SK-N-SH (cell line): ENCODE measurements around the gene DCAF5. TPM values are rescaled to one million over a fixed set of nuclear protein-coding genes. Genes with fewer than 3 reads are reported as not detected.

Experiments used
- CTCF ChIA-PET: fragments of 300-600, 350-600 bp; formaldehyde crosslinking; extraction: SDS; loops from one replicate; lab custom pipeline; 2021; lab: Yijun Ruan, JAX
- POLR2A ChIA-PET: fragments of 350-600 bp; sonication (Branson Sonifier 250); formaldehyde crosslinking; extraction: SDS; loops from one replicate; lab custom pipeline; 2020; ENCODE audit warnings: antibody characterized with exemption, inconsistent platforms; lab: Yijun Ruan, JAX
- DNase-seq: peaks from one replicate; pipeline ENCODE4 v3.0.0; 2012
- H2AFZ ChIP-seq: fragments of 200-600 bp; sonication (generic); 2 replicates; pipeline ENCODE4 v1.8.1; 2016; ENCODE audit warnings: antibody characterized with exemption, mild to moderate bottlenecking, low read depth
- H3F3A ChIP-seq: fragments of 200-600 bp; sonication (generic); replicated peaks from 2 replicates; pipeline ENCODE3; 2016; ENCODE audit warnings: antibody characterized with exemption, mild to moderate bottlenecking; ENCODE audit not compliant: insufficient read depth
- H3K27ac ChIP-seq, 2 experiments: fragments of 200-500 bp in 1 of 2; fragments of 200-600 bp in 1 of 2; sonication (Bioruptor generic) in 1 of 2; sonication (generic), shearing (Covaris generic) in 1 of 2; 2 replicates each; pipeline versions ENCODE4 v1.5.1 to v1.6.1; 2014 to 2016; ENCODE audit warnings: low read depth in 2 of 2, inconsistent platforms in 1 of 2, low read length in 1 of 2, mild to moderate bottlenecking in 1 of 2, mixed read lengths in 1 of 2
- H3K27me3 ChIP-seq: fragments of 200-600 bp; sonication (generic), shearing (Covaris generic); 2 replicates; pipeline ENCODE4 v1.6.1; 2016; ENCODE audit warnings: mixed run types; ENCODE audit not compliant: insufficient read depth
- H3K36me3 ChIP-seq, 2 experiments: fragments of 200-500 bp in 1 of 2; fragments of 200-600 bp in 1 of 2; sonication (Bioruptor generic) in 1 of 2; sonication (generic) in 1 of 2; replicated peaks in 1 of 2; 2 replicates each; pipeline versions ENCODE3 to v1.5.1; 2014 to 2016; ENCODE audit warnings: low read length in 1 of 2, mild to moderate bottlenecking in 1 of 2; ENCODE audit not compliant: insufficient read depth in 2 of 2, control insufficient read depth in 1 of 2
- H3K4me1 ChIP-seq, 2 experiments: fragments of 200-500 bp in 1 of 2; fragments of 200-600 bp in 1 of 2; sonication (Bioruptor generic) in 1 of 2; sonication (generic), shearing (Covaris generic) in 1 of 2; 2 replicates each; pipeline versions ENCODE4 v1.5.1 to v1.6.1; 2014 to 2016; ENCODE audit warnings: low read depth in 1 of 2, low read length in 1 of 2, mixed run types in 1 of 2; ENCODE audit not compliant: insufficient read depth in 2 of 2, control insufficient read depth in 1 of 2
- H3K4me2 ChIP-seq: fragments of 200-600 bp; sonication (generic), shearing (Covaris generic); 2 replicates; pipeline ENCODE4 v1.6.1; 2017; ENCODE audit warnings: mixed run types
- H3K4me3 ChIP-seq, 2 experiments: fragments of 200-500 bp in 1 of 2; fragments of 200-600 bp in 1 of 2; sonication (Bioruptor generic) in 1 of 2; sonication (generic), shearing (Covaris generic) in 1 of 2; 2 replicates each; pipeline versions ENCODE4 v1.5.1 to v1.8.1; 2014 to 2016; ENCODE audit warnings: low read depth in 2 of 2, inconsistent platforms in 1 of 2, low read length in 1 of 2, mild to moderate bottlenecking in 1 of 2, mixed read lengths in 1 of 2, moderate library complexity in 1 of 2
- H3K79me2 ChIP-seq: fragments of 200-600 bp; sonication (generic); 2 replicates; pipeline ENCODE4 v1.8.1; 2017; ENCODE audit warnings: mild to moderate bottlenecking; ENCODE audit not compliant: insufficient read depth
- H3K9ac ChIP-seq: fragments of 200-600 bp; sonication (generic); 2 replicates; pipeline ENCODE4 v1.6.1; 2017; ENCODE audit warnings: mixed run types
- H3K9me2 ChIP-seq: fragments of 200-600 bp; sonication (generic); 2 replicates; pipeline ENCODE4 v1.6.1; 2017; ENCODE audit warnings: mixed run types
- H3K9me3 ChIP-seq: fragments of 200-600 bp; sonication (generic); 2 replicates; pipeline ENCODE4 v1.6.1; 2017; ENCODE audit warnings: mixed run types, mild to moderate bottlenecking, moderate library complexity
- H4K20me1 ChIP-seq: fragments of 200-600 bp; sonication (generic); 2 replicates; pipeline ENCODE4 v1.6.1; 2017; ENCODE audit warnings: mild to moderate bottlenecking, mixed run types; ENCODE audit not compliant: insufficient read depth
- CHD2 ChIP-seq: fragments of 150-350 bp; IDR thresholded peaks from 2 replicates; pipeline ENCODE4 v1.6.1; 2018; ENCODE audit warnings: low read length; ENCODE audit not compliant: partially characterized antibody
- ELF1 ChIP-seq: IDR thresholded peaks from 2 replicates; pipeline ENCODE4 v1.4.0; 2012
- EZH2phosphoT487 ChIP-seq: fragments of 200-600 bp; sonication (generic); IDR thresholded peaks from 2 replicates; pipeline ENCODE4 v1.6.1; 2017; ENCODE audit warnings: low read depth, mixed run types, mild to moderate bottlenecking, antibody characterized with exemption, moderate library complexity, borderline replicate concordance
- FOSL2 ChIP-seq: IDR thresholded peaks from 2 replicates; pipeline ENCODE4 v1.4.0; 2012; ENCODE audit warnings: low read depth, mild to moderate bottlenecking, moderate library complexity, borderline replicate concordance
- FOXJ3 ChIP-seq: sonication (generic); formaldehyde crosslinking; IDR thresholded peaks from 2 replicates; pipeline ENCODE4 v1.5.1; 2020; ENCODE audit warnings: mild to moderate bottlenecking, missing genetic modification reagents
- GABPA ChIP-seq: IDR thresholded peaks from 2 replicates; pipeline ENCODE4 v1.4.0; 2012; ENCODE audit warnings: low read depth, mild to moderate bottlenecking
- GATA2 ChIP-seq: sonication (generic); formaldehyde crosslinking; IDR thresholded peaks from 2 replicates; pipeline ENCODE4 v1.5.0; 2020; ENCODE audit warnings: mild to moderate bottlenecking, missing genetic modification reagents
- JUND ChIP-seq: IDR thresholded peaks from 2 replicates; pipeline ENCODE4 v1.4.0; 2012
- MXI1 ChIP-seq: IDR thresholded peaks from 2 replicates; pipeline ENCODE4 v1.6.1; 2012; ENCODE audit warnings: mild to moderate bottlenecking, low read depth, low read length, improper control_type of control experiment
- POLR2AphosphoS5 ChIP-seq: IDR thresholded peaks from 2 replicates; pipeline ENCODE4 v1.6.1; 2012; ENCODE audit warnings: low read depth, low read length
- RCOR1 ChIP-seq: fragments of 150-350 bp; IDR thresholded peaks from 2 replicates; pipeline ENCODE4 v1.6.1; 2017; ENCODE audit warnings: antibody characterized with exemption, low read length
- RFX5 ChIP-seq: IDR thresholded peaks from 2 replicates; pipeline ENCODE4 v1.6.1; 2012; ENCODE audit warnings: mild to moderate bottlenecking, improper control_type of control experiment, low read length
- RXRA ChIP-seq: IDR thresholded peaks from 2 replicates; pipeline ENCODE4 v1.4.0; 2012; ENCODE audit warnings: low read depth, mild to moderate bottlenecking, borderline replicate concordance
- SIN3A ChIP-seq: IDR thresholded peaks from 2 replicates; pipeline ENCODE4 v1.6.1; 2012; ENCODE audit warnings: low read depth, mild to moderate bottlenecking, low read length, moderate library complexity, borderline replicate concordance
- SMC3 ChIP-seq: IDR thresholded peaks from 2 replicates; pipeline ENCODE4 v1.6.1; 2012; ENCODE audit warnings: low read depth, low read length, improper control_type of control experiment
- TAF1 ChIP-seq: IDR thresholded peaks from 2 replicates; pipeline ENCODE4 v1.6.1; 2012; ENCODE audit warnings: low read depth, mild to moderate bottlenecking, low read length, moderate library complexity, borderline replicate concordance
- YY1 ChIP-seq: IDR thresholded peaks from 2 replicates; pipeline ENCODE4 v1.4.0; 2012; ENCODE audit warnings: low read depth, mild to moderate bottlenecking
- WGBS: methylation state at CpG from one replicate; pipeline ENCODE4 v1.1.6; 2017; ENCODE audit warnings: low lambda C conversion rate; 5-methylcytosine and 5-hydroxymethylcytosine counted together
- polyA plus RNA-seq, 3 experiments: library from polyadenylated mRNA; depleted of rRNA; stranded (reverse); fragments of >200 nt; gene quantifications; 2 replicates each; pipeline ENCODE4 v1.2.3, GENCODE V29; 2012
- TF ChIP-seq, protein P1 (sequence below): IDR thresholded peaks from 2 replicates; pipeline ENCODE4 v1.4.0; 2012; ENCODE audit warnings: low read depth
- TF ChIP-seq, protein P2 (sequence below): IDR thresholded peaks from 2 replicates; pipeline ENCODE4; 2012
- TF ChIP-seq, protein P3 (sequence below): IDR thresholded peaks from 2 replicates; pipeline ENCODE4 v1.6.1; 2012; ENCODE audit warnings: mild to moderate bottlenecking, low read depth, low read length, moderate library complexity
- TF ChIP-seq, protein P4 (sequence below): fragments of 150-350 bp; IDR thresholded peaks from 2 replicates; pipeline ENCODE4 v1.6.1; 2016; ENCODE audit warnings: mild to moderate bottlenecking, low read depth, low read length
- TF ChIP-seq, protein P5 (sequence below): IDR thresholded peaks from 2 replicates; pipeline ENCODE4 v1.4.0; 2012; ENCODE audit warnings: low read depth, borderline replicate concordance

DCAF5 gene
- polyA plus RNA-seq, 1 of the 3 experiments (the other 2 are of a cell fraction), result 26.7 TPM

DNA sequence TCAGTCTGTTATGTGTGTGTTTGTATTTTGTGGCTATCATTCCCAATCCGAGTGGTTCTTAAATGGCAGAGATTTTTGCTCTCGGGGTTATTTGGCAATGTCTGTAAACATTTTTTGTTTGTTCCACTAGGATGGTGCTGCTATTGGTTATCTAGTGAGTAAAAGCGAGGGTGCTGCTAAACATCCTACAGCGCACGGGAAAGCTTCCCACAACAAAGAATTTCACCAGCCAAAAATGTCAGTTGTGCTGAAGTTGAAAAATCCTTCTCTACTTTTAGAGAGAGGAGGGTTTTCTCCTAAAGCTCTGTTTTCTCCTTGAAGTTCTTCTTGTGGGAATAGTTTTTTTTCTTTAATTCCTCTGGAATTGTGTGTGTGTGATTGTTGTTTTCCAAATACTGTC, 40.8 kb upstream of the DCAF5 start (continued):
- TF ChIP-seq, protein P1, sequence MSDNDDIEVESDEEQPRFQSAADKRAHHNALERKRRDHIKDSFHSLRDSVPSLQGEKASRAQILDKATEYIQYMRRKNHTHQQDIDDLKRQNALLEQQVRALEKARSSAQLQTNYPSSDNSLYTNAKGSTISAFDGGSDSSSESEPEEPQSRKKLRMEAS, result no peak
- TF ChIP-seq ELF1, result no peak
- no peak for TF ChIP-seq MXI1
- no peak for TF ChIP-seq RFX5
- no peak for TF ChIP-seq POLR2AphosphoS5
- no peak for TF ChIP-seq FOSL2
- no peak for TF ChIP-seq RXRA
- no peak for TF ChIP-seq GATA2 (CRISPR knock-in tag)
- no peak for TF ChIP-seq CHD2
- TF ChIP-seq SMC3, result no peak

DNA sequence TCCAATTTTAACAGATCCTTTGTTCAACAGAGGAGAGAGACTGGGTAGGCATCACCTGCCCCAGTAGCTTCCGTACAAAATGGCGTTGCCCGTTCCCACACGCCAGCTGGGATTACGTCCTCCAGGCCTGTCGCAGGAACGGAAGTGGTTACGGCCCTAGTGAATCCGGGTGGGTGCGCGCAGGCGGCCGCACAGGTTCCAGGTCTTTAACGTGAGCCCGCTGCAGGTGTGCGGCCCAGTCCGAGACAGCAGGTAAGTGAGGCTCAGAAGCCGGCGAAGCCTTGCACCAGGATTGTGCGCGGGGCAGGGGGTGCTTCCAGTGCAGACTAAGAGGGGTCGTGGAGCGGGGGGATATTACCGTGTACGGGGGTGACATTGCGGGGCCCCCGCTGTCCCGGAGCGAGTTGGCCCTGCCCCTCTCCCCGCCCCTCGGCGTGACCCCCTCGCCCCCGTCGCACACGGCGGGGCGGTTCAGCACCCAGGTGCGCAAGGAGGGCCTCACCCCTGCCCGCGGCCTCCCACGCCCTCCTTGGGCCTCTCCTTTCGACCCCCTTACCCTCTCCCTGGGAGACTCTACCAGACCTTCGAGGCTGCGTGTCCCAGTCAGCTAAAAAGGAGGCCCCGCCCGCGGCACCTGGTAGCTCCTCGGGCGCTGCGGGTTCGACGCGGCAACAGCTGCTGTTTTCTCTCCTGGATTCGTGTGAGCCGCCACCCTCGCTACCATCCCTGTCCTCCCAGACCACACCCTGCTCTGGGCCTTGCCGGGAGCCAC, 38.6 kb upstream of the DCAF5 start, which contains the start of gene EXD2:
Gene EXD2 (plus strand): TSS at position 159 of the 772 bp plus-strand sequence. CDS start 17,973 bp downstream, outside the sequence.
- Histone ChIP-seq H3K9me2 (no peaks in the 10 kb centered on the region), H3K4me2 (peak within 1 kb of the TSS; percentile 73), H3F3A (no peaks in the 10 kb centered on the region), H3K9ac (peak within 1 kb of the TSS; percentile 78), H3K36me3 (no peaks in the 10 kb centered on the region), H4K20me1 (no peaks in the 10 kb centered on the region), H3K79me2 (peaks cover 40% of the 10 kb centered on the region), H3K4me3 (peak within 1 kb of the TSS; percentile 85 to 91), H2AFZ (peak within 1 kb of the TSS; percentile 95), H3K27ac (peak within 1 kb of the TSS; percentile 37 to 72; a peak in 3 of 4 replicates), H3K9me3 (no peaks in the 10 kb centered on the region), H3K27me3 (no peaks in the 10 kb centered on the region), H3K4me1 (peaks cover 0 to 9% of the 10 kb centered on the region in 2 experiments; a peak in 3 of 4 replicates)
- DNase-seq, result peak; percentile 95
- POLR2A ChIA-PET, result interaction anchor here (0.6 to 1.2 kb wide), 6 partner anchors 10 to 207 kb away, joined by 3 to 5 read pairs (median 4); partner anchors contain the start of genes ERH and SLC39A9
- CTCF ChIA-PET, result interaction anchor here (0.6 to 1.5 kb wide), 6 partner anchors 11 to 328 kb away, joined by 3 to 6 read pairs (median 4); no protein-coding TSS in a partner anchor
- WGBS, result 2% methylated on average over 41 of the region's 58 CpGs
- TF ChIP-seq, protein P2, sequence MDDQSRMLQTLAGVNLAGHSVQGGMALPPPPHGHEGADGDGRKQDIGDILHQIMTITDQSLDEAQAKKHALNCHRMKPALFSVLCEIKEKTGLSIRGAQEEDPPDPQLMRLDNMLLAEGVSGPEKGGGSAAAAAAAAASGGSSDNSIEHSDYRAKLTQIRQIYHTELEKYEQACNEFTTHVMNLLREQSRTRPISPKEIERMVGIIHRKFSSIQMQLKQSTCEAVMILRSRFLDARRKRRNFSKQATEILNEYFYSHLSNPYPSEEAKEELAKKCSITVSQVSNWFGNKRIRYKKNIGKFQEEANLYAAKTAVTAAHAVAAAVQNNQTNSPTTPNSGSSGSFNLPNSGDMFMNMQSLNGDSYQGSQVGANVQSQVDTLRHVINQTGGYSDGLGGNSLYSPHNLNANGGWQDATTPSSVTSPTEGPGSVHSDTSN, result no peak; the same call in 1 of the 2 replicates
- TF ChIP-seq RXRA, result no peak
- peak; percentile 72 for TF ChIP-seq ELF1
- TF ChIP-seq YY1, result peak; percentile 98
- peak; percentile 85 for TF ChIP-seq CHD2
- 0 out of 2 replicates have a peak, but pooled peaks have one; percentile 54 for TF ChIP-seq FOXJ3 (CRISPR knock-in tag)
- TF ChIP-seq, protein P3, sequence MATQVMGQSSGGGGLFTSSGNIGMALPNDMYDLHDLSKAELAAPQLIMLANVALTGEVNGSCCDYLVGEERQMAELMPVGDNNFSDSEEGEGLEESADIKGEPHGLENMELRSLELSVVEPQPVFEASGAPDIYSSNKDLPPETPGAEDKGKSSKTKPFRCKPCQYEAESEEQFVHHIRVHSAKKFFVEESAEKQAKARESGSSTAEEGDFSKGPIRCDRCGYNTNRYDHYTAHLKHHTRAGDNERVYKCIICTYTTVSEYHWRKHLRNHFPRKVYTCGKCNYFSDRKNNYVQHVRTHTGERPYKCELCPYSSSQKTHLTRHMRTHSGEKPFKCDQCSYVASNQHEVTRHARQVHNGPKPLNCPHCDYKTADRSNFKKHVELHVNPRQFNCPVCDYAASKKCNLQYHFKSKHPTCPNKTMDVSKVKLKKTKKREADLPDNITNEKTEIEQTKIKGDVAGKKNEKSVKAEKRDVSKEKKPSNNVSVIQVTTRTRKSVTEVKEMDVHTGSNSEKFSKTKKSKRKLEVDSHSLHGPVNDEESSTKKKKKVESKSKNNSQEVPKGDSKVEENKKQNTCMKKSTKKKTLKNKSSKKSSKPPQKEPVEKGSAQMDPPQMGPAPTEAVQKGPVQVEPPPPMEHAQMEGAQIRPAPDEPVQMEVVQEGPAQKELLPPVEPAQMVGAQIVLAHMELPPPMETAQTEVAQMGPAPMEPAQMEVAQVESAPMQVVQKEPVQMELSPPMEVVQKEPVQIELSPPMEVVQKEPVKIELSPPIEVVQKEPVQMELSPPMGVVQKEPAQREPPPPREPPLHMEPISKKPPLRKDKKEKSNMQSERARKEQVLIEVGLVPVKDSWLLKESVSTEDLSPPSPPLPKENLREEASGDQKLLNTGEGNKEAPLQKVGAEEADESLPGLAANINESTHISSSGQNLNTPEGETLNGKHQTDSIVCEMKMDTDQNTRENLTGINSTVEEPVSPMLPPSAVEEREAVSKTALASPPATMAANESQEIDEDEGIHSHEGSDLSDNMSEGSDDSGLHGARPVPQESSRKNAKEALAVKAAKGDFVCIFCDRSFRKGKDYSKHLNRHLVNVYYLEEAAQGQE, result no peak
- TF ChIP-seq, protein P1, result peak; percentile 81
- TF ChIP-seq GABPA, result peak; percentile 99
- TF ChIP-seq TAF1, result peak; percentile 75
- 0 out of 2 replicates have a peak, but pooled peaks have one; percentile 31 for TF ChIP-seq RCOR1
- no peak for TF ChIP-seq EZH2phosphoT487
- no peak for TF ChIP-seq SMC3
- TF ChIP-seq JUND, result no peak
- TF ChIP-seq, protein P4, sequence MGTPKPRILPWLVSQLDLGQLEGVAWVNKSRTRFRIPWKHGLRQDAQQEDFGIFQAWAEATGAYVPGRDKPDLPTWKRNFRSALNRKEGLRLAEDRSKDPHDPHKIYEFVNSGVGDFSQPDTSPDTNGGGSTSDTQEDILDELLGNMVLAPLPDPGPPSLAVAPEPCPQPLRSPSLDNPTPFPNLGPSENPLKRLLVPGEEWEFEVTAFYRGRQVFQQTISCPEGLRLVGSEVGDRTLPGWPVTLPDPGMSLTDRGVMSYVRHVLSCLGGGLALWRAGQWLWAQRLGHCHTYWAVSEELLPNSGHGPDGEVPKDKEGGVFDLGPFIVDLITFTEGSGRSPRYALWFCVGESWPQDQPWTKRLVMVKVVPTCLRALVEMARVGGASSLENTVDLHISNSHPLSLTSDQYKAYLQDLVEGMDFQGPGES, result 0 out of 2 replicates have a peak, but pooled peaks have one; percentile 10
- TF ChIP-seq, protein P5, sequence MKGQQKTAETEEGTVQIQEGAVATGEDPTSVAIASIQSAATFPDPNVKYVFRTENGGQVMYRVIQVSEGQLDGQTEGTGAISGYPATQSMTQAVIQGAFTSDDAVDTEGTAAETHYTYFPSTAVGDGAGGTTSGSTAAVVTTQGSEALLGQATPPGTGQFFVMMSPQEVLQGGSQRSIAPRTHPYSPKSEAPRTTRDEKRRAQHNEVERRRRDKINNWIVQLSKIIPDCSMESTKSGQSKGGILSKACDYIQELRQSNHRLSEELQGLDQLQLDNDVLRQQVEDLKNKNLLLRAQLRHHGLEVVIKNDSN, result peak; percentile 56
- TF ChIP-seq MXI1, result peak; percentile 65; the same call in 1 of the 2 replicates
- peak; percentile 55 for TF ChIP-seq POLR2AphosphoS5
- TF ChIP-seq SIN3A, result 0 out of 2 replicates have a peak, but pooled peaks have one; percentile 16
